Spleen (tissue), 11 donors: ENCODE measurements around the gene TANC1. TPM values are rescaled to one million over a fixed set of nuclear protein-coding genes. Genes with fewer than 3 reads are reported as not detected.
"Not testable (repeated sequence)": the region's sequence is repeated elsewhere in the genome, so short reads cannot be mapped to it uniquely, and the experiment has no call there.

Experiments used
- DNase-seq: peaks from one replicate; pipeline ENCODE4 v3.0.0-alpha.2; 2020
- H3K27ac ChIP-seq, 8 donors: fragments of 200-600 bp; sonication (generic) in 7 of 8; 1 replicate in 4 of 8; 2 replicates in 4 of 8; pipeline versions ENCODE4 v1.5.0 to v1.8.0; 2016 to 2021; ENCODE audit warnings: inconsistent platforms in 4 of 8, mild to moderate bottlenecking in 4 of 8, moderate library complexity in 1 of 8
- H3K27me3 ChIP-seq, 7 donors: fragments of 200-600 bp; sonication (generic) in 6 of 7; replicated peaks in 1 of 7; 1 replicate in 4 of 7; 2 replicates in 3 of 7; pipeline versions ENCODE4 v1.5.0 to v1.8.0; 2016 to 2021; ENCODE audit warnings: inconsistent platforms in 3 of 7, mild to moderate bottlenecking in 1 of 7
- H3K36me3 ChIP-seq, 6 donors: fragments of 200-600 bp; sonication (generic) in 5 of 6; 1 replicate in 4 of 6; 2 replicates in 2 of 6; pipeline versions ENCODE4 v1.5.0 to v1.8.0; 2016 to 2021; ENCODE audit warnings: inconsistent platforms in 2 of 6
- H3K4me1 ChIP-seq, 6 donors: fragments of 200-600 bp; sonication (generic) in 5 of 6; 1 replicate in 3 of 6; 2 replicates in 3 of 6; pipeline versions ENCODE4 v1.5.0 to v1.8.0; 2016 to 2021; ENCODE audit warnings: inconsistent platforms in 3 of 6
- H3K4me3 ChIP-seq, 8 donors: fragments of 200-600 bp; sonication (generic) in 7 of 8; 1 replicate in 4 of 8; 2 replicates in 4 of 8; pipeline versions ENCODE4 v1.5.0 to v1.8.0; 2016 to 2021; ENCODE audit warnings: inconsistent platforms in 4 of 8, mild to moderate bottlenecking in 4 of 8, moderate library complexity in 2 of 8
- H3K9me3 ChIP-seq, 8 donors: fragments of 200-600 bp; sonication (generic) in 7 of 8; 1 replicate in 4 of 8; 2 replicates in 4 of 8; pipeline versions ENCODE4 v1.5.0 to v1.8.0; 2016 to 2021; ENCODE audit warnings: inconsistent platforms in 4 of 8
- CTCF ChIP-seq, 11 experiments: fragments of 200-600 bp in 7 of 11; fragments of 450-650 bp in 4 of 11; sonication (generic) in 4 of 11; IDR thresholded peaks in 8 of 11; conservative IDR thresholded peaks in 3 of 11; 1 replicate in 7 of 11; 2 replicates in 4 of 11; pipeline versions ENCODE4 v1.4.0 to v1.8.0; 2016 to 2021; ENCODE audit warnings: antibody characterized with exemption in 11 of 11, inconsistent platforms in 4 of 11, mild to moderate bottlenecking in 1 of 11
- POLR2A ChIP-seq, 3 donors: fragments of 450-650 bp; IDR thresholded peaks; one replicate each; pipeline ENCODE4 v1.5.1; 2017; ENCODE audit warnings: antibody characterized with exemption in 3 of 3, mild to moderate bottlenecking in 1 of 3
- POLR2AphosphoS5 ChIP-seq, 3 donors: sonication (generic); formaldehyde crosslinking; IDR thresholded peaks; one replicate each; pipeline ENCODE4 v1.5.1; 2017; ENCODE audit warnings: antibody characterized with exemption in 3 of 3
- WGBS, 5 donors: extraction: QIAGEN DNeasy Blood & Tissue Kit in 3 of 5; methylation state at CpG; one replicate each; pipeline versions ENCODE4 v1.1.5 to v1.1.7; 2013 to 2018; 5-methylcytosine and 5-hydroxymethylcytosine counted together
- intact Hi-C: fragments of 100-400 bp; cut with DNase I; formaldehyde crosslinking; loops from one replicate; pipeline ENCODE4 v1.15.0; 2023; ENCODE audit warnings: low total_unique reads
- polyA plus RNA-seq, 3 donors: library from polyadenylated mRNA; stranded (reverse); fragments of 200-250 nt; gene quantifications; one replicate each; pipeline ENCODE4 v1.2.1, GENCODE V29; 2013
- total RNA-seq, 7 donors: library from RNA; depleted of rRNA in 3 of 7; stranded (reverse); fragments of >200 nt in 3 of 7; fragmentation: NEBNext Ultra II Directional in 4 of 7; extraction: Animal tissue kit (Norgen Biotek cat#: 25700) in 4 of 7; gene quantifications; one replicate each; pipeline versions ENCODE4 v1.1.0 to v1.2.1, GENCODE V29; 2016 to 2021
- donor health status: healthy with polysubstance abuse.
- donor health status: DM: no; HTN: no; CAD: no; lungs with moderate emphysema.
- donor health status: DM: no; HTN: no; CAD: no.
- donor health status: Bipolar disorder and iron deficiency.
- donor health status: healthy.
- donor health status: DM: no; HTN: no; CAD: no.
- donor health status: DM: yes; HTN: yes; CAD: no.

TANC1 gene
- total and polyA plus RNA-seq, 10 donors, result 3.1 to 28.2 (median 21.7) TPM

- Histone ChIP-seq H3K4me1 (peaks cover 32 to 68% (median 49%) of the 10 kb centered on the region in 6 donors), H3K36me3 (no peaks in the 10 kb centered on the region), H3K4me3 (no peak overlapping the region), H3K9me3 (peaks cover 0 to 22% (median 16%) of the 10 kb centered on the region in 8 donors), H3K27ac (peak overlapping the region in 2 of 8 donors; percentile 22 to 75), H3K27me3 (no peaks in the 10 kb centered on the region)
- TF ChIP-seq POLR2AphosphoS5 (IDR thresholded peaks at IDR 0.05) (no peak), POLR2A (IDR thresholded peaks at IDR 0.05) (no peak), CTCF (IDR thresholded peaks at IDR 0.05 in 8 of 11, conservative IDR thresholded peaks at IDR 0.05 in 3 of 11) (no peak)
- DNase-seq, result no peak
- WGBS, 5 donors, result 66 to 76% (median 71%) methylated on average over 1 of the region's 1 CpG
- intact Hi-C loops, result no loop called here
Measured at GRCh38 chr2:159095813-159096212, 127.4 kb downstream of the TANC1 start.

GRCh38 chr2:159096302-159096855 lies 127.9 kb downstream of the TANC1 start:
- DNase-seq, intact Hi-C loops, H3K27me3 ChIP-seq, H3K36me3 ChIP-seq, H3K4me3 ChIP-seq: not testable (repeated sequence)
- Histone ChIP-seq H3K4me1 (peaks cover 26 to 62% (median 43%) of the 10 kb centered on the region in 6 donors), H3K9me3 (peaks cover 0 to 22% (median 16%) of the 10 kb centered on the region in 8 donors), H3K27ac (peak overlapping the region in 6 of 8 donors; percentile 4 to 63 (median 22))
- WGBS, 5 donors, result 84 to 96% (median 91%) methylated on average over 8 of the region's 8 CpGs

GRCh38 chr2:159096901-159097300 lies 128.5 kb downstream of the TANC1 start:
- Histone ChIP-seq H3K27me3 (no peaks in the 10 kb centered on the region), H3K4me1 (peaks cover 21 to 57% (median 38%) of the 10 kb centered on the region in 6 donors), H3K27ac (peak overlapping the region in 6 of 8 donors; percentile 4 to 63 (median 22)), H3K36me3 (no peaks in the 10 kb centered on the region), H3K4me3 (no peak overlapping the region), H3K9me3 (peaks cover 0 to 22% (median 16%) of the 10 kb centered on the region in 8 donors)
- DNase-seq, result no peak
- intact Hi-C loops, result no loop called here
- TF ChIP-seq CTCF (IDR thresholded peaks at IDR 0.05 in 8 of 11, conservative IDR thresholded peaks at IDR 0.05 in 3 of 11) (no peak), POLR2A (IDR thresholded peaks at IDR 0.05) (no peak), POLR2AphosphoS5 (IDR thresholded peaks at IDR 0.05) (peak in 1 of 3 donors; percentile 33)
- 89 to 97% (median 93%) methylated on average over 1 of the region's 1 CpG for WGBS, 5 donors

- Histone ChIP-seq H3K27me3 (no peaks in the 10 kb centered on the region), H3K36me3 (no peaks in the 10 kb centered on the region), H3K27ac (peak overlapping the region in 5 of 8 donors; percentile 35 to 56 (median 40)), H3K4me1 (peaks cover 10 to 42% (median 23%) of the 10 kb centered on the region in 6 donors), H3K4me3 (no peak overlapping the region), H3K9me3 (peaks cover 0 to 22% (median 16%) of the 10 kb centered on the region in 8 donors)
- DNase-seq, result no peak
- TF ChIP-seq POLR2AphosphoS5 (IDR thresholded peaks at IDR 0.05) (no peak), CTCF (IDR thresholded peaks at IDR 0.05 in 8 of 11, conservative IDR thresholded peaks at IDR 0.05 in 3 of 11) (no peak), POLR2A (IDR thresholded peaks at IDR 0.05) (no peak)
- 89 to 97% (median 93%) methylated on average over 3 of the region's 3 CpGs for WGBS, 5 donors
- intact Hi-C loops, result no loop called here
Measured at GRCh38 chr2:159098361-159098760, 129.9 kb downstream of the TANC1 start.
